ENCODE data around the gene FAM53C. TPM values are rescaled to one million over a fixed set of nuclear protein-coding genes. Genes with fewer than 3 reads are reported as not detected.
"Not testable (repeated sequence)": the region's sequence is repeated elsewhere in the genome, so short reads cannot be mapped to it uniquely, and the experiment has no call there.

The FAM53C gene
- total RNA-seq, 3 donors from 2014 or later (not counting 1 experiment from before 2014, with no cell fraction given), result 65.1 to 140 (median 73.6) TPM

DNA sequence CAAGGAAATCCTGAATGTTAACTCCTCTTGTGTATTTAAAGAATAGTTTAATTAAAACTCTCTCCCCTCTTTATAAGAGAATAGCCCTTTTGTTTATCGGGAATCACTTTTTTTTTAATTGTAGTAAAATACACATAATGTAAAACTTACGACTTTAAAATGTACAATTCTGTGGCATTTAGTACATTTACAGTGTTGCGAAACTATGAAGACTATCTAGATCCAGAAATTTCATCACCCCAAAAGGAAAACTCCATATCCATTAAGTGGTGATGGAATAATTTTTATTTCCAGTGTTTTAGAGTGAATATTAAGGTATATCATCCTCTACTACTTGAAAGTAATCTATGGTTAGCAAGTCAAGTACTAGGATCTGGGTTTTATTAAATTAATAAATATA lies 51.3 kb downstream of the FAM53C start:
- no peaks in the 10 kb centered on the region for H3K27me3 Mint-ChIP-seq (ENCODE audit: low read depth in 2 of 2)
- no peaks in the 10 kb centered on the region for H3K9me3 Mint-ChIP-seq
- TF ChIP-seq, protein P1, sequence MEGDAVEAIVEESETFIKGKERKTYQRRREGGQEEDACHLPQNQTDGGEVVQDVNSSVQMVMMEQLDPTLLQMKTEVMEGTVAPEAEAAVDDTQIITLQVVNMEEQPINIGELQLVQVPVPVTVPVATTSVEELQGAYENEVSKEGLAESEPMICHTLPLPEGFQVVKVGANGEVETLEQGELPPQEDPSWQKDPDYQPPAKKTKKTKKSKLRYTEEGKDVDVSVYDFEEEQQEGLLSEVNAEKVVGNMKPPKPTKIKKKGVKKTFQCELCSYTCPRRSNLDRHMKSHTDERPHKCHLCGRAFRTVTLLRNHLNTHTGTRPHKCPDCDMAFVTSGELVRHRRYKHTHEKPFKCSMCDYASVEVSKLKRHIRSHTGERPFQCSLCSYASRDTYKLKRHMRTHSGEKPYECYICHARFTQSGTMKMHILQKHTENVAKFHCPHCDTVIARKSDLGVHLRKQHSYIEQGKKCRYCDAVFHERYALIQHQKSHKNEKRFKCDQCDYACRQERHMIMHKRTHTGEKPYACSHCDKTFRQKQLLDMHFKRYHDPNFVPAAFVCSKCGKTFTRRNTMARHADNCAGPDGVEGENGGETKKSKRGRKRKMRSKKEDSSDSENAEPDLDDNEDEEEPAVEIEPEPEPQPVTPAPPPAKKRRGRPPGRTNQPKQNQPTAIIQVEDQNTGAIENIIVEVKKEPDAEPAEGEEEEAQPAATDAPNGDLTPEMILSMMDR (IDR thresholded peaks at IDR 0.05), result no peak
- Histone ChIP-seq H3K27ac (ENCODE audit: low read length) (no peak overlapping the region), H3K4me3 (ENCODE audit: low read length) (no peak overlapping the region), H3K27me3 (ENCODE audit: control insufficient read depth, insufficient read depth, low read length) (no peaks in the 10 kb centered on the region), H3K9me3 (ENCODE audit: control insufficient read depth, insufficient read depth, low read length) (no peaks in the 10 kb centered on the region), H3K4me1 (ENCODE audit: control insufficient read depth, insufficient read depth, low read length) (no peaks in the 10 kb centered on the region), H3K36me3 (ENCODE audit: control insufficient read depth, insufficient read depth, low read length) (peaks cover 54% of the 10 kb centered on the region)
- H3K36me3 Mint-ChIP-seq, result peaks cover 14% of the 10 kb centered on the region
- WGBS (ENCODE audit: insufficient coverage), result no CpG with 5 or more reads among the region's 3 CpGs
- H3K4me3 Mint-ChIP-seq, result no peak overlapping the region
- H3K27ac Mint-ChIP-seq, result peak overlapping the region in 1 of 2 donors; percentile 36
- DNase-seq (no peak), ATAC-seq (no peak)
- no peaks in the 10 kb centered on the region for H3K4me1 Mint-ChIP-seq
- intact Hi-C loops (cut with micrococcal nuclease), result no loop called here

DNA sequence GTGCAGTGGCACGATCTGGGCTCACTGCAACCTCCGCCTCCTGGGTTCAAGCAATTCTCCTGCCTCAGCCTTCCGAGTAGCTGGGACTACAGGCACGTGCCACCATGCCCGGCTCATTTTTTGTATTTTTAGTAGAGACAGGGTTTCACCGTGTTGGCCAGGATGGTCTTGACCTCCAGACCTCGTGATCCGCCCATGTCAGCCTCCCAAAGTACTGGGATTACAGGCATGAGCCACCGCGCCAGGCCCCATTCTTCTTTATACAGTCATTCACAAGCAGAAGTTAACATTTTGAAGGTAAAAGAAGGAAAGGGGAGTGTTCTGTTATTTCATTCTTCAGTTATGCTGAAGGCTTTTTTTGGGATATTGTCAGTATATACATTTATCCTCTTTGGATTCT lies 51.8 kb downstream of the FAM53C start:
- H3K4me1 Mint-ChIP-seq; H3K9me3 Mint-ChIP-seq; H3K27me3 ChIP-seq (ENCODE audit: control insufficient read depth, insufficient read depth, low read length); DNase-seq; H3K27me3 Mint-ChIP-seq (ENCODE audit: low read depth in 2 of 2); H3K9me3 ChIP-seq (ENCODE audit: control insufficient read depth, insufficient read depth, low read length); H3K4me1 ChIP-seq (ENCODE audit: control insufficient read depth, insufficient read depth, low read length); H3K27ac Mint-ChIP-seq; H3K4me3 Mint-ChIP-seq; intact Hi-C loops (cut with micrococcal nuclease); H3K27ac ChIP-seq (ENCODE audit: low read length); ATAC-seq; H3K4me3 ChIP-seq (ENCODE audit: low read length): not testable (repeated sequence)
- peaks cover 59% of the 10 kb centered on the region for H3K36me3 ChIP-seq (ENCODE audit: control insufficient read depth, insufficient read depth, low read length)
- WGBS (ENCODE audit: insufficient coverage), result over 99% methylated on average over 8 of the region's 10 CpGs
- H3K36me3 Mint-ChIP-seq, result peaks cover 14% of the 10 kb centered on the region

DNA sequence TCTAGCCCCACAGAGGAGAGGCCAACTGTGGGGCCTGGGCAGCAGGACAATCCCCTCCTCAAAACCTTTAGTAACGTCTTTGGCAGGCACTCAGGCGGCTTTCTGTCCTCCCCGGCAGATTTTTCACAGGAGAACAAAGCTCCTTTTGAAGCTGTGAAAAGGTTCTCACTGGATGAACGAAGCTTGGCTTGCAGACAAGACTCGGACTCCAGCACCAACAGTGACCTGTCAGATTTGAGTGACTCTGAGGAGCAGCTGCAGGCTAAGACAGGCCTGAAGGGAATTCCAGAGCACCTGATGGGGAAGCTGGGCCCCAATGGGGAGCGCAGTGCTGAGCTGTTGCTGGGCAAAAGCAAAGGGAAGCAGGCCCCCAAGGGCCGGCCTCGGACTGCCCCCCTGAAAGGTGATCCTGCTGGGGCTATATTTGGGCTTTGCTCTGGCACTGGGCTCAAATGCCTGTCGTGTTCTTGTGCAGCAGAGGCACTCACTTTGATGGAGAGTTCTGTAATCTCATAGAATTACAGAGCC lies 53.9 kb downstream of the FAM53C start:
- Mint-ChIP-seq H3K4me1 (no peaks in the 10 kb centered on the region), H3K4me3 (no peak overlapping the region), H3K27ac (no peak overlapping the region), H3K36me3 (peaks cover 5% of the 10 kb centered on the region), H3K27me3 (ENCODE audit: low read depth in 2 of 2) (no peaks in the 10 kb centered on the region), H3K9me3 (no peaks in the 10 kb centered on the region)
- intact Hi-C loops (cut with micrococcal nuclease), result no loop called here
- ATAC-seq, result no peak
- TF ChIP-seq, protein P1 (IDR thresholded peaks at IDR 0.05), result no peak
- WGBS (ENCODE audit: insufficient coverage), result 97% methylated on average over 9 of the region's 9 CpGs
- Histone ChIP-seq H3K4me1 (ENCODE audit: control insufficient read depth, insufficient read depth, low read length) (no peaks in the 10 kb centered on the region), H3K27ac (ENCODE audit: low read length) (no peak overlapping the region), H3K4me3 (ENCODE audit: low read length) (no peak overlapping the region), H3K27me3 (ENCODE audit: control insufficient read depth, insufficient read depth, low read length) (no peaks in the 10 kb centered on the region), H3K9me3 (ENCODE audit: control insufficient read depth, insufficient read depth, low read length) (no peaks in the 10 kb centered on the region), H3K36me3 (ENCODE audit: control insufficient read depth, insufficient read depth, low read length) (peaks cover 56% of the 10 kb centered on the region)
- no peak for DNase-seq

Other genes with a start within 250 kb of the FAM53C start
- gene NME5, start 198.8 kb upstream of the FAM53C start, total RNA-seq, result not detected
- gene BRD8, start 159.6 kb upstream of the FAM53C start, total RNA-seq, result 10 to 100 TPM; 26.1 to 36.5 (median 34.1) TPM
- 1 to 10 TPM in 1 of 3 donors, under 1 TPM in 2; 0.15 to 1.5 (median 0.61) TPM for gene KIF20A, start 159.2 kb upstream of the FAM53C start, total RNA-seq
- 10 to 100 TPM; 16.3 to 25.2 (median 24.6) TPM for gene CDC23, start 124.9 kb upstream of the FAM53C start, total RNA-seq
- not detected for gene GFRA3, start 63.6 kb upstream of the FAM53C start, total RNA-seq
- under 1 TPM in 2 of 3 donors, not detected in 1; 0.47 to 0.48 TPM for gene CDC25C, start 6.5 kb upstream of the FAM53C start, total RNA-seq
- gene KDM3B, start 14.4 kb downstream of the FAM53C start, total RNA-seq, result 10 to 100 TPM; 82.3 to 87.1 (median 82.3) TPM
- gene REEP2, start 100.8 kb downstream of the FAM53C start, total RNA-seq, result under 1 TPM; 0.28 to 0.79 (median 0.66) TPM
- gene EGR1, start 127.2 kb downstream of the FAM53C start, total RNA-seq, result 100 to 1,000 TPM in 1 of 3 donors, 10 to 100 TPM in 2; 52.1 to 137 (median 84.8) TPM
- 100 to 1,000 TPM; 135 to 189 (median 136) TPM for gene ETF1, start 205.0 kb downstream of the FAM53C start, total RNA-seq
- gene HSPA9, start 237.1 kb downstream of the FAM53C start, total RNA-seq, result 100 to 1,000 TPM; 272 to 308 (median 308) TPM

Measured in natural killer cell (primary cell).